ENCODE data around the gene ZNF335. TPM values are rescaled to one million over a fixed set of nuclear protein-coding genes. Genes with fewer than 3 reads are reported as not detected.
A peak's percentile ranks its signal among the peaks of the same experiment; 100 is the strongest.

The ZNF335 gene
- total and polyA plus RNA-seq, 2 of the 13 experiments (the other 11 are each of a cell fraction or from before 2014, with no cell fraction given) = 9.7 to 13.7 TPM

DNA sequence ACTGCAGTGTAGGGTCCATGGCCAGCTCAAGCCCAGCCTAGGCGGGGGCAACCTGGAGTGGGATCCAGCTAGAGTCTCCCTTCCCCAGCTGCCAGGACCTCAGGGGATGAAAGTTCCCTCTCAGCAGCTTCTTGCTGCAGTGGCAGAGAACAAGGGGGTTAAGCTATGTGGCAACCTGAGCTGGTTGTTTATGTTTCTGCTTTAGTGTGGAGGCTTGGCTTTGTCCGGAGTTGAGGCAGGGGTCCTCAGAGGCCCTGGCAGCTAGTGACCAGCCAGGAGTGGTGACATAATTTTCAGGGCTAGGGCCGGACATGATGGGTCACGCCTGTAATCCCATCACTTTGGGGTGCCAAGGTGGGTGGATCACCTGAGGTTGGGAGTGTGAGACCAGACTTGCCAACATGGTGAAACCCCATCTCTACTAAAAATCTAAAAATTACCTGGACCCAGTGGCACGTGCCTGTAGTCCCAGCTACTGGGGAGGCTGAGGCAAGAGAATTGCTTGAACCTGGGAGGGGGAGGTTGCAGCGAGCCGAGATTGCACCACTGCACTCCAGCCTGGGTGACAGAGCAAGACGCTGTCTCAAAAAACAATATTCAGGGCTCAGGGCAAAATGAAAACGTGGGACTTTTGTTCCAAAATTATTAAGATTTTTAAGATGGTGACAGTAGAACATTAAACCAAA is 46.0 kb downstream of the ZNF335 start (continued):
- peak; percentile 51; the same call in 1 of the 2 replicates for TF ChIP-seq HOXA3 (CRISPR knock-in tag; IDR thresholded peaks at IDR 0.05)
- TF ChIP-seq TFDP1 (CRISPR knock-in tag; IDR thresholded peaks at IDR 0.05; ENCODE audit: borderline replicate concordance) = no peak
- TF ChIP-seq SALL2 (CRISPR knock-in tag; IDR thresholded peaks at IDR 0.05) = no peak
- TF ChIP-seq CCDC6 (CRISPR knock-in tag; IDR thresholded peaks at IDR 0.05) = no peak
- TF ChIP-seq RXRA (CRISPR knock-in tag; IDR thresholded peaks at IDR 0.05) = peak; percentile 36; the same call in 1 of the 2 replicates
- TF ChIP-seq BRD4 (CRISPR knock-in tag; IDR thresholded peaks at IDR 0.05) = no peak
- TF ChIP-seq PATZ1 (CRISPR knock-in tag; IDR thresholded peaks at IDR 0.05) = peak; percentile 28; the same call in 1 of the 2 replicates
- TF ChIP-seq NFYC (CRISPR knock-in tag; IDR thresholded peaks at IDR 0.05) = no peak
- TF ChIP-seq ZNF782 (CRISPR knock-in tag; IDR thresholded peaks at IDR 0.05; ENCODE audit: borderline replicate concordance) = no peak
- no peak for TF ChIP-seq SMC3 (IDR thresholded peaks at IDR 0.05; ENCODE audit: low read length)
- no peak for TF ChIP-seq MTERF4 (CRISPR knock-in tag; IDR thresholded peaks at IDR 0.05)
- TF ChIP-seq ZNF773 (CRISPR knock-in tag; IDR thresholded peaks at IDR 0.05; ENCODE audit: borderline replicate concordance) = no peak
- no peak for TF ChIP-seq ZC3H4 (CRISPR knock-in tag; IDR thresholded peaks at IDR 0.05; ENCODE audit: borderline replicate concordance)
- TF ChIP-seq HDAC1 (CRISPR knock-in tag; IDR thresholded peaks at IDR 0.05) = peak; percentile 61; the same call in 1 of the 2 replicates
- TF ChIP-seq HOXA7 (CRISPR knock-in tag; IDR thresholded peaks at IDR 0.05) = no peak
- no peak for TF ChIP-seq HDAC6 (IDR thresholded peaks at IDR 0.05; ENCODE audit: low read depth, low read length)
- TF ChIP-seq KLF6 (CRISPR knock-in tag; IDR thresholded peaks at IDR 0.05) = no peak
- TF ChIP-seq ZNF451 (CRISPR knock-in tag; IDR thresholded peaks at IDR 0.05) = no peak; the same call in 1 of the 2 replicates
- peak; percentile 70 for TF ChIP-seq ZBTB7A (CRISPR knock-in tag; IDR thresholded peaks at IDR 0.05)
- 0 out of 2 replicates have a peak, but pooled peaks have one; percentile 40 for TF ChIP-seq ZNF513 (CRISPR knock-in tag; conservative IDR thresholded peaks at IDR 0.05)
- peak; percentile 39; the same call in 1 of the 2 replicates for TF ChIP-seq PHF21A (CRISPR knock-in tag; IDR thresholded peaks at IDR 0.05)
- TF ChIP-seq PREB (CRISPR knock-in tag; IDR thresholded peaks at IDR 0.05) = no peak
- no peak for TF ChIP-seq PAWR (CRISPR knock-in tag; IDR thresholded peaks at IDR 0.05; ENCODE audit: borderline replicate concordance)
- TF ChIP-seq KLF15 (CRISPR knock-in tag; IDR thresholded peaks at IDR 0.05; ENCODE audit: borderline replicate concordance) = no peak
- no peak for TF ChIP-seq RAD21 (CRISPR knock-in tag; IDR thresholded peaks at IDR 0.05)

Measured in HepG2 (cell line).